ENCODE data around the gene DUSP12. TPM values are rescaled to one million over a fixed set of nuclear protein-coding genes. Genes with fewer than 3 reads are reported as not detected.
A peak's percentile ranks its signal among the peaks of the same experiment; 100 is the strongest.

The DUSP12 gene
- total and polyA plus RNA-seq, 9 of the 15 experiments (the other 6 are each of a cell fraction or from before 2014, with no cell fraction given): 10.4 to 81.4 (median 43.6) TPM

DNA sequence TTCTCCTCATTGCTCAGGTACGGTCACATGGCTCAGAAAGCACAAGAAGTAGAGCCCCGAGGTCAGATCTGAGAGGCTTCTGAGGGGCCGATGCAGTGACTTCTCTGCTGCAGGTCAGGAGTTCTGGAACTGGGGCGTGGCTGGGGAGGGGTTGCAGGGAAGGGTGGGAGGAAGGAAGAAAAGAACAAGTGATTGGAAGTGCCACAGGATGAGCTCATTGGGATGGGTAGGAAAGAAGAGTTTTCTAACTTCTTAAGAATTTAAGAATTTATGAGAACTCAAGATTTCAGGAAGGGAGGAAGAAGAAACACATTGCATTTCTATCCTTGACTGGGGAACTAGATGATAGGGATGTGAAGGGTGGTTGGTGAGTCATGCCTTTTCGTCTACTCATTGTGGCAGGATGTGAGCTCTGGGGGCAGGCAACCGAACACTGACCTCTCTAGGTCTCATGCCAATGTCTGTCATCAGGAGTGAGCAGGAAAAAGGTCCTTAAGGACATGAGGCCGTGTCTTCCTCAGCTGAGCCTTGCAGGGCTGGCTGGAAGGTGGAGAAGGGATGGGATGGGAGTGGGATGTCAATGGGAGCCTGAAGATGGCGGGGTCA, 27.7 kb upstream of the DUSP12 start (continued):
- TF ChIP-seq, protein P1, sequence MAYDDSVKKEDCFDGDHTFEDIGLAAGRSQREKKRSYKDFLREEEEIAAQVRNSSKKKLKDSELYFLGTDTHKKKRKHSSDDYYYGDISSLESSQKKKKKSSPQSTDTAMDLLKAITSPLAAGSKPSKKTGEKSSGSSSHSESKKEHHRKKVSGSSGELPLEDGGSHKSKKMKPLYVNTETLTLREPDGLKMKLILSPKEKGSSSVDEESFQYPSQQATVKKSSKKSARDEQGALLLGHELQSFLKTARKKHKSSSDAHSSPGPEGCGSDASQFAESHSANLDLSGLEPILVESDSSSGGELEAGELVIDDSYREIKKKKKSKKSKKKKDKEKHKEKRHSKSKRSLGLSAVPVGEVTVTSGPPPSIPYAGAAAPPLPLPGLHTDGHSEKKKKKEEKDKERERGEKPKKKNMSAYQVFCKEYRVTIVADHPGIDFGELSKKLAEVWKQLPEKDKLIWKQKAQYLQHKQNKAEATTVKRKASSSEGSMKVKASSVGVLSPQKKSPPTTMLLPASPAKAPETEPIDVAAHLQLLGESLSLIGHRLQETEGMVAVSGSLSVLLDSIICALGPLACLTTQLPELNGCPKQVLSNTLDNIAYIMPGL (CRISPR knock-in tag; IDR thresholded peaks at IDR 0.05): no peak
- TF ChIP-seq RBM25 (IDR thresholded peaks at IDR 0.05; ENCODE audit: low read depth, low read length, severe bottlenecking): no peak
- no peak for TF ChIP-seq NFRKB (IDR thresholded peaks at IDR 0.05; ENCODE audit: low read depth)
- TF ChIP-seq PCBP2 (IDR thresholded peaks at IDR 0.05; ENCODE audit: low read depth, low read length, poor library complexity, severe bottlenecking): no peak
- TF ChIP-seq, protein P2, sequence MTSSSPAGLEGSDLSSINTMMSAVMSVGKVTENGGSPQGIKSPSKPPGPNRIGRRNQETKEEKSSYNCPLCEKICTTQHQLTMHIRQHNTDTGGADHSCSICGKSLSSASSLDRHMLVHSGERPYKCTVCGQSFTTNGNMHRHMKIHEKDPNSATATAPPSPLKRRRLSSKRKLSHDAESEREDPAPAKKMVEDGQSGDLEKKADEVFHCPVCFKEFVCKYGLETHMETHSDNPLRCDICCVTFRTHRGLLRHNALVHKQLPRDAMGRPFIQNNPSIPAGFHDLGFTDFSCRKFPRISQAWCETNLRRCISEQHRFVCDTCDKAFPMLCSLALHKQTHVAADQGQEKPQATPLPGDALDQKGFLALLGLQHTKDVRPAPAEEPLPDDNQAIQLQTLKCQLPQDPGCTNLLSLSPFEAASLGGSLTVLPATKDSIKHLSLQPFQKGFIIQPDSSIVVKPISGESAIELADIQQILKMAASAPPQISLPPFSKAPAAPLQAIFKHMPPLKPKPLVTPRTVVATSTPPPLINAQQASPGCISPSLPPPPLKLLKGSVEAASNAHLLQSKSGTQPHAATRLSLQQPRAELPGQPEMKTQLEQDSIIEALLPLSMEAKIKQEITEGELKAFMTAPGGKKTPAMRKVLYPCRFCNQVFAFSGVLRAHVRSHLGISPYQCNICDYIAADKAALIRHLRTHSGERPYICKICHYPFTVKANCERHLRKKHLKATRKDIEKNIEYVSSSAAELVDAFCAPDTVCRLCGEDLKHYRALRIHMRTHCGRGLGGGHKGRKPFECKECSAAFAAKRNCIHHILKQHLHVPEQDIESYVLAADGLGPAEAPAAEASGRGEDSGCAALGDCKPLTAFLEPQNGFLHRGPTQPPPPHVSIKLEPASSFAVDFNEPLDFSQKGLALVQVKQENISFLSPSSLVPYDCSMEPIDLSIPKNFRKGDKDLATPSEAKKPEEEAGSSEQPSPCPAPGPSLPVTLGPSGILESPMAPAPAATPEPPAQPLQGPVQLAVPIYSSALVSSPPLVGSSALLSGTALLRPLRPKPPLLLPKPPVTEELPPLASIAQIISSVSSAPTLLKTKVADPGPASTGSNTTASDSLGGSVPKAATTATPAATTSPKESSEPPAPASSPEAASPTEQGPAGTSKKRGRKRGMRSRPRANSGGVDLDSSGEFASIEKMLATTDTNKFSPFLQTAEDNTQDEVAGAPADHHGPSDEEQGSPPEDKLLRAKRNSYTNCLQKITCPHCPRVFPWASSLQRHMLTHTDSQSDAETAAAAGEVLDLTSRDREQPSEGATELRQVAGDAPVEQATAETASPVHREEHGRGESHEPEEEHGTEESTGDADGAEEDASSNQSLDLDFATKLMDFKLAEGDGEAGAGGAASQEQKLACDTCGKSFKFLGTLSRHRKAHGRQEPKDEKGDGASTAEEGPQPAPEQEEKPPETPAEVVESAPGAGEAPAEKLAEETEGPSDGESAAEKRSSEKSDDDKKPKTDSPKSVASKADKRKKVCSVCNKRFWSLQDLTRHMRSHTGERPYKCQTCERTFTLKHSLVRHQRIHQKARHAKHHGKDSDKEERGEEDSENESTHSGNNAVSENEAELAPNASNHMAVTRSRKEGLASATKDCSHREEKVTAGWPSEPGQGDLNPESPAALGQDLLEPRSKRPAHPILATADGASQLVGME (CRISPR knock-in tag; IDR thresholded peaks at IDR 0.05): peak; percentile 77; the same call in 1 of the 2 replicates
- peak; percentile 92 for TF ChIP-seq ARID1B (IDR thresholded peaks at IDR 0.05)
- no peak for TF ChIP-seq RHOXF2B (CRISPR knock-in tag; conservative IDR thresholded peaks at IDR 0.05)
- no peak for TF ChIP-seq POLR2G (IDR thresholded peaks at IDR 0.05; ENCODE audit: low read depth, low read length)
- TF ChIP-seq, protein P3, sequence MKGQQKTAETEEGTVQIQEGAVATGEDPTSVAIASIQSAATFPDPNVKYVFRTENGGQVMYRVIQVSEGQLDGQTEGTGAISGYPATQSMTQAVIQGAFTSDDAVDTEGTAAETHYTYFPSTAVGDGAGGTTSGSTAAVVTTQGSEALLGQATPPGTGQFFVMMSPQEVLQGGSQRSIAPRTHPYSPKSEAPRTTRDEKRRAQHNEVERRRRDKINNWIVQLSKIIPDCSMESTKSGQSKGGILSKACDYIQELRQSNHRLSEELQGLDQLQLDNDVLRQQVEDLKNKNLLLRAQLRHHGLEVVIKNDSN (CRISPR knock-in tag; IDR thresholded peaks at IDR 0.05): no peak
- no peak for TF ChIP-seq ZNF134 (CRISPR knock-in tag; conservative IDR thresholded peaks at IDR 0.05)
- no peak for TF ChIP-seq ZNF253 (CRISPR knock-in tag; conservative IDR thresholded peaks at IDR 0.05)
- no peak for TF ChIP-seq TAF9B (IDR thresholded peaks at IDR 0.05; ENCODE audit: partially characterized antibody)
- 0 out of 2 replicates have a peak, but pooled peaks have one; percentile 12 for TF ChIP-seq ELF4 (CRISPR knock-in tag; IDR thresholded peaks at IDR 0.05)
- no peak for TF ChIP-seq SMAD1 (IDR thresholded peaks at IDR 0.05; ENCODE audit: low read depth, low read length, partially characterized antibody)
- TF ChIP-seq HDAC8 (tag; IDR thresholded peaks at IDR 0.05): no peak
- 0 out of 2 replicates have a peak, but pooled peaks have one; percentile 40 for TF ChIP-seq CAMTA2 (CRISPR knock-in tag; conservative IDR thresholded peaks at IDR 0.05)
- peak; percentile 68; the same call in 1 of the 2 replicates for TF ChIP-seq LARP7 (IDR thresholded peaks at IDR 0.05)
- TF ChIP-seq DPF2 (IDR thresholded peaks at IDR 0.05): peak; percentile 98
- TF ChIP-seq GABPB2 (CRISPR knock-in tag; conservative IDR thresholded peaks at IDR 0.05): no peak
- TF ChIP-seq SIRT6 (IDR thresholded peaks at IDR 0.05; ENCODE audit: low read depth, low read length): no peak
- no peak for TF ChIP-seq FOXK1 (CRISPR knock-in tag; IDR thresholded peaks at IDR 0.05; ENCODE audit: borderline replicate concordance)
- TF ChIP-seq U2AF1 (optimal IDR thresholded peaks at IDR 0.05; ENCODE audit: low read depth, low read length): no peak
